AG09309 (cell line): ENCODE data around the gene ATAD2B.

Source experiments
- DNase-seq: peaks from one replicate; pipeline ENCODE4 v3.0.0-alpha.2; 2010; ENCODE audit warnings: low read depth
- H3K4me3 ChIP-seq: 2 replicates; pipeline ENCODE4 v1.5.1; 2011; ENCODE audit warnings: mild to moderate bottlenecking, low read depth, low read length, moderate library complexity; ENCODE audit not compliant: control insufficient read depth
- CTCF ChIP-seq: IDR thresholded peaks from 2 replicates; pipeline ENCODE4 v1.5.1; 2011; ENCODE audit warnings: mild to moderate bottlenecking, low read depth, low read length, inconsistent platforms; ENCODE audit not compliant: insufficient read depth, control insufficient read depth; ENCODE audit errors: missing control alignments

ATAD2B gene

GRCh38 chr2:23711979-23712755 is 214.8 kb downstream of the ATAD2B start:
- no peak for DNase-seq
- TF ChIP-seq CTCF, result no peak
- H3K4me3 ChIP-seq, result no peak overlapping the region

- no peak overlapping the region for H3K4me3 ChIP-seq
- no peak for DNase-seq
- TF ChIP-seq CTCF, result no peak
Measured at GRCh38 chr2:23709311-23709710, 217.6 kb downstream of the ATAD2B start.

- no peak for TF ChIP-seq CTCF
- DNase-seq, result no peak
- no peak overlapping the region for H3K4me3 ChIP-seq
Measured at GRCh38 chr2:23708771-23709170, 218.2 kb downstream of the ATAD2B start.

GRCh38 chr2:23707096-23707495 is 219.8 kb downstream of the ATAD2B start:
- no peak for DNase-seq
- TF ChIP-seq CTCF, result no peak
- no peak overlapping the region for H3K4me3 ChIP-seq

GRCh38 chr2:23706613-23707078 is 220.3 kb downstream of the ATAD2B start:
- no peak overlapping the region for H3K4me3 ChIP-seq
- TF ChIP-seq CTCF, result no peak
- no peak for DNase-seq

GRCh38 chr2:23705771-23706612 is 220.9 kb downstream of the ATAD2B start:
- TF ChIP-seq CTCF, result no peak
- DNase-seq, result no peak
- H3K4me3 ChIP-seq, result no peak overlapping the region
